OCI-LY3 (cell line): ENCODE results near the gene DGAT2.

Experiments
- CTCF ChIP-seq: fragments of 200-600, 300-600 bp; sonication (generic); IDR thresholded peaks from 2 replicates; pipeline ENCODE4 v1.5.1; 2014; ENCODE audit warnings: antibody characterized with exemption, low read length, low read depth
- EZH2phosphoT487 ChIP-seq: fragments of 200-600 bp; shearing (Covaris generic); IDR thresholded peaks from 2 replicates; pipeline ENCODE4 v1.6.1; 2018; ENCODE audit warnings: antibody characterized with exemption, mixed run types, low read depth

GRCh38 chr11:75768112-75768908 lies at the start of gene DGAT2:
- TF ChIP-seq CTCF: peak; percentile 68
- no peak for TF ChIP-seq EZH2phosphoT487
